Measurements from ENCODE around the gene RENBP. TPM values are rescaled to one million over a fixed set of nuclear protein-coding genes. Genes with fewer than 3 reads are reported as not detected.

Gene RENBP
- total and polyA plus RNA-seq, 2 of the 13 experiments (the other 11 are each of a cell fraction or from before 2014, with no cell fraction given), result 1.4 to 2.6 TPM

DNA sequence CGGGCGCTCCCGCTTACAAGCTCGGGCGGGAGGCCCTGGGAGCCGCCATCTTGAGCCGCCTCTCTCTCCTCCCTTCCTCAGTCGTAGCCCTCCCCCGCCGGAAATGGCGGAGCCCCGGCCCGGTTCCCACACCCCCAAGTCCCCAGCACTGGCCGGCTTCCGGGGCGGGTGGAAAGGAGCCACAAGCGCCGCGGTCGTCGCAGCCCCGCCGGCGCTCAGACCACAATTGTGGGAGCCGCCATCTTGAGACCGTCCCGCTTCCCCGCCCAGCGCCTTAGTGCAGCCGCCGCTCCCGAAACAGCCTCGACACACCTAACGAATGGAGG is 26.6 kb upstream of the RENBP start:
- Histone ChIP-seq H3K79me2 (ENCODE audit: insufficient read depth, low read length) (peaks cover 56% of the 10 kb centered on the region), H3K4me1 (ENCODE audit: insufficient read depth, low read length) (peaks cover 60% of the 10 kb centered on the region), H3K4me3 (replicated peaks in 1 of 3; ENCODE audit: insufficient read depth in 1 of 3, low read depth in 2 of 3, low read length in 3 of 3) (peak overlapping the region; percentile 85 to 90 (median 89)), H3K4me2 (ENCODE audit: low read depth, low read length) (peak overlapping the region; percentile 64), H3K27me3 (ENCODE audit: control insufficient read depth in 1 of 2, insufficient read depth in 2 of 2, low read length in 2 of 2) (no peaks in the 10 kb centered on the region; a peak in 1 of 5 replicates), H3K36me3 (replicated peaks in 1 of 2; ENCODE audit: control insufficient read depth in 1 of 2, insufficient read depth in 2 of 2, low read length in 2 of 2) (peaks cover 0 to 11% of the 10 kb centered on the region in 2 experiments; a peak in 2 of 5 replicates), H3K9ac (ENCODE audit: insufficient read depth, low read depth, low read length) (peak overlapping the region; percentile 100), H3K9me3 (ENCODE audit: low read length) (no peaks in the 10 kb centered on the region), H2AFZ (ENCODE audit: low read length) (no peak overlapping the region), H3K27ac (ENCODE audit: extremely low read length, insufficient read depth, low read length) (peak overlapping the region; percentile 100), H4K20me1 (ENCODE audit: insufficient read depth, low read length) (peaks cover 33% of the 10 kb centered on the region)
- no CpG with 5 or more reads among the region's 34 CpGs for WGBS (ENCODE audit: low lambda C conversion rate)
- peak; percentile 74 for ATAC-seq
- in situ Hi-C loops (cut with HindIII; ENCODE audit: extremely low pct_ligation_motif_present, low pct_unique_long_range_greater_than_20kb) (loop anchor here (5.0 kb wide), 1 partner anchor 41 kb away; no protein-coding TSS in a partner anchor), intact Hi-C loops (cut with micrococcal nuclease; ENCODE audit: unreplicated experiment) (no loop called here)
- CTCF ChIA-PET (ENCODE audit: low intra/inter-chr PET ratio, low total read pairs), result no interaction called here
- POLR2A ChIA-PET, result interaction anchor here (1.0 to 6.3 kb wide), 6 partner anchors 24 to 49 kb away, joined by 3 to 54 read pairs (median 9); partner anchors contain the start of gene NAA10
- no peak for FAIRE-seq
- no TSS peak for BruUV-seq (replicated peaks)
- peak; percentile 65 for DNase-seq (ENCODE audit: low spot score)
- TF ChIP-seq LCORL (IDR thresholded peaks at IDR 0.05) (no peak), LCORL (CRISPR knock-in tag; IDR thresholded peaks at IDR 0.05) (no peak), TAF1 (CRISPR knock-in tag; IDR thresholded peaks at IDR 0.05) (peak; percentile 57), SATB2 (CRISPR knock-in tag; IDR thresholded peaks at IDR 0.05) (no peak), ZNF574 (CRISPR knock-in tag; IDR thresholded peaks at IDR 0.05) (0 out of 2 replicates have a peak, but pooled peaks have one; percentile 31), FOXJ3 (CRISPR knock-in tag; IDR thresholded peaks at IDR 0.05; ENCODE audit: borderline replicate concordance) (no peak), ZNF678 (CRISPR knock-in tag; IDR thresholded peaks at IDR 0.05) (no peak), ZNF784 (CRISPR knock-in tag; IDR thresholded peaks at IDR 0.05; ENCODE audit: borderline replicate concordance) (no peak), ZSCAN12 (CRISPR knock-in tag; IDR thresholded peaks at IDR 0.05) (no peak), ZNF350 (CRISPR knock-in tag; IDR thresholded peaks at IDR 0.05; ENCODE audit: borderline replicate concordance, low read depth) (no peak), PCBP1 (IDR thresholded peaks at IDR 0.05; ENCODE audit: borderline replicate concordance, low read depth, low read length) (no peak), ZNF10 (CRISPR knock-in tag; IDR thresholded peaks at IDR 0.05; ENCODE audit: borderline replicate concordance, low read depth) (no peak), ZSCAN22 (CRISPR knock-in tag; IDR thresholded peaks at IDR 0.05) (no peak), NR3C1 (CRISPR knock-in tag; IDR thresholded peaks at IDR 0.05) (no peak), ZNF547 (CRISPR knock-in tag; IDR thresholded peaks at IDR 0.05) (no peak), ZNF225 (CRISPR knock-in tag; IDR thresholded peaks at IDR 0.05) (no peak), AHDC1 (CRISPR knock-in tag; IDR thresholded peaks at IDR 0.05; ENCODE audit: borderline replicate concordance) (no peak)

All from HepG2 (cell line).